IMR-90 (cell line): ENCODE data around the gene CNTRL. TPM values are rescaled to one million over a fixed set of nuclear protein-coding genes. Genes with fewer than 3 reads are reported as not detected.

ENCODE experiments used
- ATAC-seq: fragments of 200-7000 bp; cut with Tn5 transposase; 2 replicates; pipeline ENCODE4 v1.9.1; 2020; ENCODE audit warnings: low read depth, mild to moderate bottlenecking, moderate library complexity
- BruUV-seq: library from RNA; stranded (reverse); fragments of 400-500 nt; replicated peaks from 2 replicates; lab custom pipeline; 2021; lab: Mats Ljungman, UMichigan
- CTCF ChIA-PET: fragments of 300-600 bp; formaldehyde crosslinking; extraction: SDS; loops from one replicate; lab custom pipeline; 2021; ENCODE audit warnings: antibody characterized with exemption; lab: Yijun Ruan, JAX
- POLR2A ChIA-PET: fragments of 300-600 bp; sonication (Branson Sonifier 250); formaldehyde crosslinking; loops from one replicate; lab custom pipeline; 2022; ENCODE audit warnings: antibody characterized with exemption; ENCODE audit not compliant: unreplicated experiment; lab: Charles Lee
- DNase-seq: peaks from one replicate; pipeline ENCODE4 v3.0.0; 2013
- H2AFZ ChIP-seq: replicated peaks from 2 replicates; pipeline ENCODE3; 2013; ENCODE audit warnings: low read length, mild to moderate bottlenecking; ENCODE audit not compliant: poor library complexity
- H2AK5ac ChIP-seq: 2 replicates; pipeline ENCODE4 v1.6.1; 2013; ENCODE audit warnings: low read depth, low read length, inconsistent platforms
- H2AK9ac ChIP-seq: replicated peaks from 2 replicates; pipeline ENCODE3; 2013; ENCODE audit warnings: mild to moderate bottlenecking, low read depth, low read length, moderate library complexity; ENCODE audit not compliant: poor library complexity
- H2BK120ac ChIP-seq: 2 replicates; pipeline ENCODE4 v1.6.1; 2013; ENCODE audit warnings: low read depth, low read length, inconsistent platforms
- H2BK15ac ChIP-seq: 3 replicates; pipeline ENCODE4 v1.6.1; 2013; ENCODE audit warnings: low read depth, low read length, inconsistent platforms
- H2BK20ac ChIP-seq: 2 replicates; pipeline ENCODE4 v1.6.1; 2013; ENCODE audit warnings: low read depth, mild to moderate bottlenecking, inconsistent platforms, low read length, moderate library complexity
- H2BK5ac ChIP-seq: 2 replicates; pipeline ENCODE4 v1.6.1; 2013; ENCODE audit warnings: mild to moderate bottlenecking, low read depth, low read length, inconsistent platforms; ENCODE audit not compliant: poor library complexity, severe bottlenecking
- H3K14ac ChIP-seq: replicated peaks from 2 replicates; pipeline ENCODE4 v1.6.1; 2013; ENCODE audit warnings: low read depth, low read length, inconsistent platforms
- H3K18ac ChIP-seq: 2 replicates; pipeline ENCODE4 v1.6.1; 2013; ENCODE audit warnings: low read depth, low read length, control low read depth
- H3K23ac ChIP-seq: 2 replicates; pipeline ENCODE4 v1.6.1; 2013; ENCODE audit warnings: low read depth, low read length, inconsistent platforms
- H3K27ac ChIP-seq: 2 replicates; pipeline ENCODE4 v1.5.1; 2013; ENCODE audit warnings: mild to moderate bottlenecking, control low read depth, low read length; ENCODE audit not compliant: insufficient read depth
- H3K27me3 ChIP-seq: 2 replicates; pipeline ENCODE4 v1.6.1; 2013; ENCODE audit warnings: low read length; ENCODE audit not compliant: control insufficient read depth, insufficient read depth
- H3K36me3 ChIP-seq: 2 replicates; pipeline ENCODE4 v1.6.1; 2013; ENCODE audit warnings: low read length, mixed read lengths; ENCODE audit not compliant: control insufficient read depth, insufficient read depth
- H3K4ac ChIP-seq: 2 replicates; pipeline ENCODE4 v1.6.1; 2013; ENCODE audit warnings: low read depth, low read length, inconsistent platforms
- H3K4me1 ChIP-seq: 2 replicates; pipeline ENCODE4 v1.6.1; 2013; ENCODE audit warnings: low read length, mixed read lengths; ENCODE audit not compliant: control insufficient read depth, insufficient read depth
- H3K4me2 ChIP-seq: 2 replicates; pipeline ENCODE4 v1.6.1; 2013; ENCODE audit warnings: low read depth, mild to moderate bottlenecking, control low read depth, low read length, moderate library complexity
- H3K4me3 ChIP-seq: 2 replicates; pipeline ENCODE4 v1.5.1; 2013; ENCODE audit warnings: low read depth, mild to moderate bottlenecking, control low read depth, low read length, moderate library complexity; ENCODE audit not compliant: insufficient read depth
- H3K56ac ChIP-seq: 2 replicates; pipeline ENCODE4 v1.6.1; 2013; ENCODE audit warnings: low read length, inconsistent platforms; ENCODE audit not compliant: insufficient read depth; ENCODE audit errors: extremely low read depth
- H3K79me1 ChIP-seq, 2 experiments: 2 replicates each; pipeline ENCODE4 v1.6.1; 2013; ENCODE audit warnings: low read length in 2 of 2, inconsistent platforms in 1 of 2, low read depth in 1 of 2
- H3K9ac ChIP-seq: 2 replicates; pipeline ENCODE4 v1.6.1; 2013; ENCODE audit warnings: low read depth, low read length, control low read depth
- H3K9me1 ChIP-seq: 2 replicates; pipeline ENCODE4 v1.6.1; 2013; ENCODE audit warnings: low read length, inconsistent platforms; ENCODE audit not compliant: insufficient read depth
- H3K9me3 ChIP-seq: 2 replicates; pipeline ENCODE4 v1.6.1; 2013; ENCODE audit warnings: low read length; ENCODE audit not compliant: control insufficient read depth, insufficient read depth
- H4K20me1 ChIP-seq: 2 replicates; pipeline ENCODE4 v1.6.1; 2013; ENCODE audit warnings: low read length, inconsistent platforms; ENCODE audit not compliant: insufficient read depth
- H4K5ac ChIP-seq: 2 replicates; pipeline ENCODE4 v1.6.1; 2013; ENCODE audit warnings: mild to moderate bottlenecking, low read depth, low read length, control low read depth
- H4K8ac ChIP-seq, 2 experiments: 2 replicates each; pipeline ENCODE4 v1.6.1; 2013; ENCODE audit warnings: low read depth in 2 of 2, low read length in 2 of 2, control low read depth in 1 of 2, inconsistent platforms in 1 of 2
- H4K91ac ChIP-seq: 2 replicates; pipeline ENCODE4 v1.6.1; 2013; ENCODE audit warnings: low read depth, low read length, inconsistent platforms; ENCODE audit not compliant: insufficient read depth
- BHLHE40 ChIP-seq: fragments of 150-350 bp; IDR thresholded peaks from 2 replicates; pipeline ENCODE4 v1.6.1; 2016; ENCODE audit warnings: mild to moderate bottlenecking, low read depth, low read length
- CEBPB ChIP-seq: IDR thresholded peaks from 2 replicates; pipeline ENCODE4 v1.6.1; 2012; ENCODE audit warnings: low read depth, low read length, improper control_type of control experiment
- CHD1 ChIP-seq: IDR thresholded peaks from 2 replicates; pipeline ENCODE4 v1.6.1; 2012; ENCODE audit warnings: low read depth, low read length, improper control_type of control experiment
- FOS ChIP-seq: fragments of 150-350 bp; IDR thresholded peaks from 2 replicates; pipeline ENCODE4 v1.6.1; 2016; ENCODE audit warnings: low read depth, low read length
- MAFK ChIP-seq: IDR thresholded peaks from 2 replicates; pipeline ENCODE4 v1.6.1; 2012; ENCODE audit warnings: low read depth, low read length, improper control_type of control experiment
- MAZ ChIP-seq: IDR thresholded peaks from 2 replicates; pipeline ENCODE4 v1.6.1; 2012; ENCODE audit warnings: low read depth, mild to moderate bottlenecking, low read length, improper control_type of control experiment, moderate library complexity, borderline replicate concordance
- MXI1 ChIP-seq: IDR thresholded peaks from 2 replicates; pipeline ENCODE4 v1.6.1; 2012; ENCODE audit warnings: low read depth, mild to moderate bottlenecking, low read length, moderate library complexity, borderline replicate concordance
- NFE2L2 ChIP-seq: fragments of 150-350 bp; IDR thresholded peaks from 2 replicates; pipeline ENCODE4 v1.6.1; 2016; ENCODE audit warnings: low read depth, mild to moderate bottlenecking, low read length
- POLR2A ChIP-seq: IDR thresholded peaks from 2 replicates; pipeline ENCODE4 v1.6.1; 2012; ENCODE audit warnings: mild to moderate bottlenecking, low read depth, low read length
- RAD21 ChIP-seq: IDR thresholded peaks from 2 replicates; pipeline ENCODE4 v1.6.1; 2012; ENCODE audit warnings: low read length, improper control_type of control experiment
- RCOR1 ChIP-seq: IDR thresholded peaks from 2 replicates; pipeline ENCODE4 v1.6.1; 2012; ENCODE audit warnings: mild to moderate bottlenecking, low read length, improper control_type of control experiment; ENCODE audit not compliant: insufficient replicate concordance
- RFX5 ChIP-seq: IDR thresholded peaks from 2 replicates; pipeline ENCODE4 v1.8.0; 2012; ENCODE audit warnings: low read depth, mild to moderate bottlenecking, low read length, moderate library complexity
- SMC3 ChIP-seq: fragments of 150-350 bp; IDR thresholded peaks from 2 replicates; pipeline ENCODE4 v1.6.1; 2016; ENCODE audit warnings: low read depth, mild to moderate bottlenecking, antibody characterized with exemption, low read length, moderate library complexity
- WGBS, 2 experiments: methylation state at CpG; one replicate each; pipeline versions ENCODE4 v1.1.5 to v1.1.7; 2013; ENCODE audit warnings: missing lambda C conversion rate in 2 of 2; ENCODE audit not compliant: insufficient read length in 1 of 2; ENCODE audit errors: extremely low coverage in 2 of 2; 5-methylcytosine and 5-hydroxymethylcytosine counted together
- dilution Hi-C: fragments of 300-500 bp; cut with HindIII; formaldehyde crosslinking; loops from one replicate; pipeline ENCODE4 v1.14.3; 2018; ENCODE audit warnings: low sequenced_read_pairs; ENCODE audit not compliant: unreplicated experiment
- in situ Hi-C: fragments of 300-500 bp; cut with MboI; formaldehyde crosslinking; loops from 3 replicates; pipeline ENCODE4 v1.14.3; 2019; ENCODE audit warnings: low sequenced_read_pairs, inconsistent platforms, mixed read lengths
- intact Hi-C: fragments of 100-400 bp; cut with micrococcal nuclease; formaldehyde crosslinking; loops from 2 replicates; pipeline ENCODE4 v1.10.0; 2022
- polyA plus RNA-seq, 3 experiments: library from polyadenylated mRNA; depleted of rRNA; stranded (reverse); fragments of >200 nt; gene quantifications; 2 replicates each; pipeline ENCODE4 v1.2.3, GENCODE V29; 2012; ENCODE audit warnings: low replicate concordance in 1 of 3
- total RNA-seq: library from RNA; depleted of rRNA; stranded (reverse); fragments of >200 nt; gene quantifications from 2 replicates; pipeline ENCODE4 v1.2.3, GENCODE V29; 2012
- TF ChIP-seq, protein P1 (sequence below): conservative IDR thresholded peaks from 2 replicates; pipeline ENCODE4 v1.5.1; 2012; ENCODE audit warnings: mild to moderate bottlenecking, low read depth, low read length, improper control_type of control experiment
- TF ChIP-seq, protein P2 (sequence below): fragments of 150-350 bp; IDR thresholded peaks from 2 replicates; pipeline ENCODE4 v1.6.1; 2016; ENCODE audit warnings: low read depth, mild to moderate bottlenecking, low read length, moderate library complexity, borderline replicate concordance
- TF ChIP-seq, protein P3 (sequence below): fragments of 150-350 bp; IDR thresholded peaks from 2 replicates; pipeline ENCODE4 v1.6.1; 2017; ENCODE audit warnings: mild to moderate bottlenecking, antibody characterized with exemption, low read length, low read depth

Gene CNTRL
- total and polyA plus RNA-seq, 2 of the 4 experiments (the other 2 are of a cell fraction): 4.5 to 7.3 TPM

DNA sequence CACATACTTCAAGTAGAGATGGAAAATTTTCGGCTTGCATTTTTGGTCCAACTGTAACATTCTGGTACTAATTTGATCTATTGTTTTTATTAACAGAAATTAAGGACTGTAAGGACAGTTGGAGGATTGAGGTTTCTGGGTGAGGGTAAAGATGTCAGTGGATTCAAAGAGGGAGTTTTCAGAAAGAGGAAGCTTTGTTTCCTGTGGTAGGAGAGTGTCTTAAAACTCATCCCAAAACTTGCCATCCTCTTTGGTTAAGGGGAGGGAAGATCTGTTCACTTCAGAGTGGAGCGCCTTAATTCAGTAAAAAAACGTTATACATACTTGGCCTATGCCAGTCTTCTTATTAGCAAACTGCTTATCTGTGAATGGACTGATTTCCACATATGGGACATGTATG lies 13.8 kb downstream of the CNTRL start:
- no TSS peak for BruUV-seq
- ATAC-seq (no peak), DNase-seq (no peak)
- WGBS, 2 experiments: no CpG with 5 or more reads among the region's 3 CpGs
- Histone ChIP-seq H3K4me1 (peaks cover 2% of the 10 kb centered on the region; the same call in 1 of the 2 replicates), H2AK9ac (no peak overlapping the region), H3K9ac (no peak overlapping the region), H2BK15ac (no peak overlapping the region), H3K14ac (no peak overlapping the region), H3K36me3 (no peaks in the 10 kb centered on the region), H2AFZ (no peak overlapping the region), H3K4me3 (no peak overlapping the region), H3K9me1 (no peaks in the 10 kb centered on the region), H3K79me1 (no peaks in the 10 kb centered on the region), H2BK20ac (no peak overlapping the region), H2BK5ac (no peak overlapping the region), H3K27ac (no peak overlapping the region), H3K18ac (no peak overlapping the region), H3K4ac (no peak overlapping the region), H3K27me3 (no peaks in the 10 kb centered on the region), H4K8ac (no peak overlapping the region), H4K91ac (no peak overlapping the region), H4K20me1 (no peaks in the 10 kb centered on the region), H3K9me3 (no peaks in the 10 kb centered on the region), H2BK120ac (no peak overlapping the region), H3K23ac (no peak overlapping the region), H3K4me2 (no peak overlapping the region), H2AK5ac (no peak overlapping the region), H4K5ac (no peak overlapping the region), H3K56ac (no peak overlapping the region)
- TF ChIP-seq, protein P1, sequence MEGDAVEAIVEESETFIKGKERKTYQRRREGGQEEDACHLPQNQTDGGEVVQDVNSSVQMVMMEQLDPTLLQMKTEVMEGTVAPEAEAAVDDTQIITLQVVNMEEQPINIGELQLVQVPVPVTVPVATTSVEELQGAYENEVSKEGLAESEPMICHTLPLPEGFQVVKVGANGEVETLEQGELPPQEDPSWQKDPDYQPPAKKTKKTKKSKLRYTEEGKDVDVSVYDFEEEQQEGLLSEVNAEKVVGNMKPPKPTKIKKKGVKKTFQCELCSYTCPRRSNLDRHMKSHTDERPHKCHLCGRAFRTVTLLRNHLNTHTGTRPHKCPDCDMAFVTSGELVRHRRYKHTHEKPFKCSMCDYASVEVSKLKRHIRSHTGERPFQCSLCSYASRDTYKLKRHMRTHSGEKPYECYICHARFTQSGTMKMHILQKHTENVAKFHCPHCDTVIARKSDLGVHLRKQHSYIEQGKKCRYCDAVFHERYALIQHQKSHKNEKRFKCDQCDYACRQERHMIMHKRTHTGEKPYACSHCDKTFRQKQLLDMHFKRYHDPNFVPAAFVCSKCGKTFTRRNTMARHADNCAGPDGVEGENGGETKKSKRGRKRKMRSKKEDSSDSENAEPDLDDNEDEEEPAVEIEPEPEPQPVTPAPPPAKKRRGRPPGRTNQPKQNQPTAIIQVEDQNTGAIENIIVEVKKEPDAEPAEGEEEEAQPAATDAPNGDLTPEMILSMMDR: no peak
- TF ChIP-seq SMC3: no peak
- no peak for TF ChIP-seq MAZ
- TF ChIP-seq NFE2L2: no peak
- no peak for TF ChIP-seq RAD21
- TF ChIP-seq MAFK: no peak
- no peak for TF ChIP-seq BHLHE40
- no peak for TF ChIP-seq MXI1
- no peak for TF ChIP-seq RCOR1
- TF ChIP-seq, protein P2, sequence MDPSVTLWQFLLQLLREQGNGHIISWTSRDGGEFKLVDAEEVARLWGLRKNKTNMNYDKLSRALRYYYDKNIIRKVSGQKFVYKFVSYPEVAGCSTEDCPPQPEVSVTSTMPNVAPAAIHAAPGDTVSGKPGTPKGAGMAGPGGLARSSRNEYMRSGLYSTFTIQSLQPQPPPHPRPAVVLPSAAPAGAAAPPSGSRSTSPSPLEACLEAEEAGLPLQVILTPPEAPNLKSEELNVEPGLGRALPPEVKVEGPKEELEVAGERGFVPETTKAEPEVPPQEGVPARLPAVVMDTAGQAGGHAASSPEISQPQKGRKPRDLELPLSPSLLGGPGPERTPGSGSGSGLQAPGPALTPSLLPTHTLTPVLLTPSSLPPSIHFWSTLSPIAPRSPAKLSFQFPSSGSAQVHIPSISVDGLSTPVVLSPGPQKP: no peak
- no peak for TF ChIP-seq RFX5
- TF ChIP-seq FOS: no peak
- no peak for TF ChIP-seq CEBPB
- no peak for TF ChIP-seq POLR2A
- no peak for TF ChIP-seq CHD1
- TF ChIP-seq, protein P3, sequence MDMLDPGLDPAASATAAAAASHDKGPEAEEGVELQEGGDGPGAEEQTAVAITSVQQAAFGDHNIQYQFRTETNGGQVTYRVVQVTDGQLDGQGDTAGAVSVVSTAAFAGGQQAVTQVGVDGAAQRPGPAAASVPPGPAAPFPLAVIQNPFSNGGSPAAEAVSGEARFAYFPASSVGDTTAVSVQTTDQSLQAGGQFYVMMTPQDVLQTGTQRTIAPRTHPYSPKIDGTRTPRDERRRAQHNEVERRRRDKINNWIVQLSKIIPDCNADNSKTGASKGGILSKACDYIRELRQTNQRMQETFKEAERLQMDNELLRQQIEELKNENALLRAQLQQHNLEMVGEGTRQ: no peak
- ChIA-PET CTCF (interaction anchor here (1.4 kb wide), 1 partner anchor 28 kb away, joined by 3 read pairs; no protein-coding TSS in a partner anchor), POLR2A (no interaction called here)
- intact Hi-C loops (no loop called here), dilution Hi-C loops (no loop called here), in situ Hi-C loops (no loop called here)
